GM19438 (cell line): ENCODE measurements around the gene PGC.
A peak's percentile ranks its signal among the peaks of the same experiment; 100 is the strongest.

Experiments used
- ATAC-seq: cut with Tn5 transposase; IDR thresholded peaks from one replicate; pipeline ENCODE4 v1.9.1; 2021; ENCODE audit warnings: low read depth; ENCODE audit not compliant: unreplicated experiment

PGC gene

DNA sequence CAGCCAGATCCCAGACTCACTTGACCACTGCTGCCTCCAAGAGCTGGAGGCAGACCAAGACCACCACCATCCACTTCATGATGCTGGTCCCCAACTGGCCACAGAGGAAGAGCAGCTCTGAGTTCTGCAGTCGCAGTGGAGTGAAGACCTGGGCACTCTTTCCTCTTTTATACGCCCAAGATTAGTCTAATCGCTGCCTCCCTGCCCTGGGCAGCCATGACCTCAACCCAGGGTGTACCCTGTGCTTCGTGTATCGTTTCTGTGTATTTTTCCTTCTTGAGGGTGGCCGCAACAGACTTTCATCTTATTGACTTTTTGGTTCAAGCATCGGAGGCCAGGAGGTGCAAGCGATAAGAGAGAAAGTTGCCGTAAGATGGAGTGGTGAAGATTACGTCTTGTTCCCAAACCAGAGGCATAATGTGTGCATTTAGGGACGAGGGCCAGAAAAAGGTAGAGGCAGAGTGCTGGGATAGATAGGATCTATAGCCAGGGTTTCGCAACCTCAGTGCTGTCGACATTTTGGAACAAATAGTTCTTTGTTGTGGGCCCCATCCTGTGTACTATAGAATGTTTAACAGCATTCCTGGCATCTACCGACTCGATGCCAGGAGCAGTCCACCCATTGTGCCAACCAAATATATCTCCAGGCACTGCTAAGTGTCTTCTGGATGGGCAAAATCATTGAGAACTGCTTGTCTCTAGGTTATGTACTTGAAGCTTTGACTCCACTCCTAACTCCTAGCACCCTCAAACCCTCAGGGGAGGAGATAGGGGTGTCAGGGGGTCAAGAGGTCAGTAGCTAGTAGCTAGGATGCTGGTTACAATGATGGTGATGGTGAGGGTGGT lies at the start of gene PGC:
PGC (minus strand) TSS at position 142 of the 846 bp plus-strand sequence; CDS start at position 79, 63 bp downstream.
- ATAC-seq = no peak

GRCh38 chr6:41796474-41796873 lies 49.3 kb upstream of the PGC start:
- no peak for ATAC-seq

- no peak for ATAC-seq
These were observed 44.8 kb upstream of the PGC start for GRCh38 chr6:41791984-41792383.

DNA sequence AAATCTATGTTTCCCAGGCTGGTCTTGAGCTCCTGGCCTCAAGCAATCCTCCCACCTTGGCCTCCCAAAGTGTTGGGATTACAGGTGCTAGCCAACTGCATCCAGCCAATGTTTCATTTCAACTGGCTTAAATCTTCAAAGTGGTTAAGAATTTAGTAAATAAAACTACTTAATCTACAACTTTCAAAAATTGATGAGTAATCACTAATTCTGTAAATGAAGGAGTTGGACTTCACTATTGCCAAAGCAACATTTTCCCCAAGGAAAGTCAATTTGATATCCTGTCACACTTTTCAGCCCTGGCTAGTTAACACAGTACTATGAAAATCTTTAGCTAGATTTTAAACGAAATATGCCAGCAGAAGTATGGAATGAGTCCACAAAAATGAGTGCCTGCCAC lies 44.1 kb upstream of the PGC start:
- ATAC-seq = no peak

GRCh38 chr6:41790045-41790444 lies 42.8 kb upstream of the PGC start:
- no peak for ATAC-seq

DNA sequence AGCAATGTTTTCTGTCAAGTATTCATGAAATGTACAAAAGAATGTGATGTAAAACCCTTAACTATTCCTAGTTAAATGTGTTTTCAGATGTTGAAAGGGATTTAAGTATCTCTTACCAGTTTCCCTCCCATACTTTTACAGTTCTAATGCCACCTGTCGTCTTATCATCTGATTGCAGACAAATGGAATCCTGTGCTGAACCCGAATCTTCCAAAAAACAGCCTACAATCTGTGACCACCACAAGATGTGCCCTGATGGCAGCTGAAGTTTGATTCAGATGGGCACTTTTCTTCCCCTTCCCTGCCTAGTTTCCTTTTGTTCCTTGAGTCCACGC lies 42.2 kb upstream of the PGC start:
- no peak for ATAC-seq

DNA sequence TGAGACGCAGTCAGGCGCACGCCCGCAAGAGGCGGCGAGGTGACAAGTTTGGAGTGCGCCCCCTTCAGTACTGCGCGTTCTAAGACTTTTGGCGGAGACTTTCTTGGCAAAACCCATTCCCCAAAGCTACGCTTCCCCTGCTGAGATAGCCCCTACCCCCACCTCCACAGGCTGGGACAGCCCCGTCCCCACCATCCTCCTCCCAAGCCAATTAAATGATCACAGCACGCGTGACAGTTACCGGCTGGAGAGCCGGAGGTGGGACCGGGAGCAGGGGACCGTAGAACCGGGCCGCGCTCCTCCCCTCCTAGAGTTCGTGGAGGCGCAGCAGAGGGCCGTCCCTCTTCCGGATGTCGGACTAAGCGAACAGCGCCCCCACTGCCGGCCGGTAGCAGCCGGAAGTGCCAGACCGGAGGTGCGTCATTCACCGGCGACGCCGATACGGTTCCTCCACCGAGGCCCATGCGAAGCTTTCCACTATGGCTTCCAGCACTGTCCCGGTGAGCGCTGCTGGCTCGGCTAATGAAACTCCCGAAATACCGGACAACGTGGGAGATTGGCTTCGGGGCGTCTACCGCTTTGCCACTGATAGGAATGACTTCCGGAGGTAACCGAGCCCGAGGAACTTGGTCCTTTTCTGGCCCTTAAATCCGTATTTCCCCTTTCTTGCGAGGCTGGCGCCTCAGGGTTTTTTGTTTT lies 40.2 kb upstream of the PGC start, which contains the start of gene TOMM6:
TOMM6 (plus strand) TSS at position 476 of the 699 bp plus-strand sequence; CDS start at position 480, 4 bp downstream.
- peak; percentile 77 for ATAC-seq

DNA sequence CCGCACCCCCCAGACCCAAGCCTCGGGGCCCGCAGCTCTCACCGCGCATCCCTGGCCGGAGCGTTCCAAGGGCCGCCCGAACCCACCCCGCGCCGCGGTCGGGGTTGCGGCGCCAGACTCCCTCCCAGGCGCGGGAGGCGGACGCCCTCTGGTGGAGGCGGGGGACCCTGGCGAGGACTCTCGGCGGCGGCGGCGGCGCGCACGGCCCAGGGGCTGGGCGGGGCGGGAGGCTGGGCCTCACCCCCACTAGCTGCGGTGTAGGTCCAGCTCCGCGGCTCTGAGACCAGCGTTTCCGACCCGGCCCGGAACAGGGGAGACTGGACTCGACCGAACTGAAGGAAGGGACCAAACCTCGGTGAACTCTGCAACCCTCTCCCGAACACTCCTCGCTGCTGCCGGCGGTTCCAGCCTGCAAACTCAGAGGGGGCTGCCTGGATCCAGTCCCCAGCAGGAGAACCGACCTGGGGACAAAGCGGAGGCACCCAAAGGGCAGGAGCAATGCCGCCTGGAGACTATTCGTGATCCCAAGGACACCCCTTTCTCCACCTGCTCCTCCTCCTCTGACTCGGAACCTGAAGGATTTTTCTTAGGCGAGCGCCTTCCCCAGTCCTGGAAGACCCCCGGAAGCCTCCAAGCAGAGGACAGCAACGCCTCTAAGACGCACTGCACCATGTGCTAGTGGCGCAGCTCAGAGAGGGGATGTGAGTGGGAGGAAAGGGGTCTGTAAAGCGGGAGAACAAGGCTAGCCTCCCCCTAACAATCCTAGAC lies 39.4 kb upstream of the PGC start:
- ATAC-seq = peak; percentile 52

GRCh38 chr6:41785689-41786450 lies 38.7 kb upstream of the PGC start:
- ATAC-seq = no peak

DNA sequence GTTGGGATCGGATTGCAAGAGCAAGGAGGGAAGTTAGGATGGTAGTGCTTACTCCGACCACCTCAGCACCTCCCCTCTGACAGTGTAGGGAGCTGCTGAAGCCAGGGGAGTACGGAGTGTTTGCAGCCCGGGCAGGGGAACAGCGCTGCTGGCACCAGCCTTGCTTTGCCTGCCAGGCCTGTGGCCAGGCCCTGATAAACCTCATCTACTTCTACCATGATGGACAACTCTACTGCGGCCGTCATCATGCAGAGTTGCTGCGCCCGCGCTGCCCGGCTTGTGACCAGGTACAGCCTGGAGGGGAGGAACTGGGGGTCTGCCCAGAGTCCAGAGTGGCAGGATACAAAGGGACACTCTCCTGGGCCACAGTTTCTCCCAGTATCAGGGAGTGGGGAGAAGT lies 38.1 kb upstream of the PGC start:
- ATAC-seq = no peak

- ATAC-seq = no peak
These were observed 37.5 kb upstream of the PGC start for GRCh38 chr6:41784581-41785171.

DNA sequence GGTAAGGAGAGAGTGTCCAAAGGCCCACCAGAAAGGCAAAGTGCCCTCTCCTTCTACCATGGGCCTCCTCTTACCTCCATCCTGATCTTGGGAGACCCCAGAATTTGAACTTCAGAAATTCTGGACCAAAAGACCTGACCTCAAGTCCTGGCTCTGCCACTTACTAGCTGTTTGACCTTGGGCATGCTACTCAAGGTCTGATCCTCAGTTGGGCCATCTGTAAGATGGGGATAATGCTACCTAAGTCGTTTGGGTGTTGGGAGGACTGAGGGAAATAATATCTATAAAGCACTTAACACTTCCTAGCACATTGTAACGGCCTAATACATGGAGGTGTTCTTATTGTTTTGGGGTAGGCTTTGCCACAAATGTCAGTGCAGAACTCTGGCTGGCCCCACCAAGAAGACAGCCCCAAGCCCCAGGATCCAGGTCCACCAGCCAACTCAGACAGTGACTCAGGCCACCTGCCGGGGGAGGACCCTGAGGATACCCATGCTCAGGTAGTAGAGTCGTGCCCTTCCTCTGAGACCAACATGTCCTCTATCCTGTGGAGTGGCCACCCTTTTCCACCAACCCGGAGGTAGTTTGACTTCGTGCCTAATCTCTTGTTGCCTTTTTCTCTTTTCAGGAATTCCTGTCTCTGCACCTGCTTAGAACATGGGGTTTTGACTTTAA lies 36.0 kb upstream of the PGC start:
- no peak for ATAC-seq

- ATAC-seq = no peak
These were observed 34.2 kb upstream of the PGC start for GRCh38 chr6:41781366-41781730.

DNA sequence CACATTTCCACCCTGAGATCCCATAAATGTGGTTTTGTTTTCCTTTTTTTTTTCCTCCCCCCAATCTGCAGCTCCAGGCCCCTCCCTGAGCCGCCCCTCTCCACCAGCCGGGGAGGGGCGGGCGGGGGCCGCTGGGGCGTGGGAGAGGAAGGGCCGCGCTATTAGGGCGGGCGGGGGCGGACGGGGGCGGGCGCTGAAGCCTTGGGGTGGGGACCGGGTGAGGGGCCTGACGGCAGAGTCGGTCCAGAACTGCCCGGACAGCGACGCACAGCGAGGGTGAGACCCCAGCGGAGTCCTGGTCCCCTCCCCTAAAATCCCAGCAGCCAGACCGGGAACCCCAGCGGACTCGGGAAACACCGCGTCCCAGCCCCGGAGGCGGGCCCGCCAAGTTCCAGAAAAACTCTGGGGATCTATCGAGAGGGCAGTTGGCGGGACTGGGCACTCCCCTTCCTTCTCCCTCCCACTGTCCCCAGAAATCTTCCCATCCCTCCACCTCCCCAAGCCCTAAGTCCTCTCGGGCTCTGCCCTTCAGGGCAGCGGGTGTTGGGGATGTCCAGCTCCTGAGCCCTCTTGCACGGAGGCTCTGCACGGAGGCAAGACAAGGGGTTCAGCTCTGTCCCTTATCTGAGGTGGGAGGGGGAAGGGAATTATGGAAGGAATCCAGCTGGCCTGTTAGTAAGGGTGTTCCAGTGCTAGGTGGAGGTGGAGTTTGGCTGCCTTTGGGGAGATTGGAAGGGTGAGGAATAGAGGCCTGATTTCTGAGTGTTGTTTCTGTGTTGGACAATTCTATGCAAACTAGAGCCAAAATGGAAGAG lies 33.6 kb upstream of the PGC start, which contains the start of gene PRICKLE4:
PRICKLE4 (plus strand) TSS at position 232 of the 815 bp plus-strand sequence. CDS start 2,692 bp downstream, outside the sequence.
- ATAC-seq = no peak

GRCh38 chr6:41779788-41780550 lies 32.8 kb upstream of the PGC start, which contains the start of gene FRS3:
FRS3 (minus strand) TSS chr6:41779900; CDS start chr6:41776987, 2,913 bp downstream.
- ATAC-seq = peak; percentile 90

- peak; percentile 2 for ATAC-seq
These were observed 32.1 kb upstream of the PGC start for GRCh38 chr6:41779336-41779735.

GRCh38 chr6:41778895-41779294 lies 31.7 kb upstream of the PGC start:
- no peak for ATAC-seq
